Activated T-cell treated with anti-CD3 and anti-CD28 coated beads, Interleukin-2, amount 50 U/mL, for 24 hours (primary cell): ENCODE measurements around the gene PRKAR1B.

Source experiments
- DNase-seq: peaks from one replicate; pipeline ENCODE4 v3.0.0-alpha.2; 2020
- H3K27ac Mint-ChIP-seq: 2 replicates; pipeline ENCODE4 v1.8.0; 2020; ENCODE audit warnings: mild to moderate bottlenecking, mixed read lengths
- H3K27me3 Mint-ChIP-seq: 2 replicates; pipeline ENCODE4 v1.8.0; 2020; ENCODE audit warnings: mixed read lengths
- H3K36me3 Mint-ChIP-seq: 2 replicates; pipeline ENCODE4 v1.8.0; 2020; ENCODE audit warnings: low read depth, mixed read lengths
- H3K4me1 Mint-ChIP-seq: 2 replicates; pipeline ENCODE4 v1.8.0; 2020; ENCODE audit warnings: low read depth, mixed read lengths
- H3K4me3 Mint-ChIP-seq: 2 replicates; pipeline ENCODE4 v1.8.0; 2020; ENCODE audit warnings: mild to moderate bottlenecking, moderate library complexity, mixed read lengths
- H3K9me3 Mint-ChIP-seq: 2 replicates; pipeline ENCODE4 v1.8.0; 2020; ENCODE audit warnings: mixed read lengths

The PRKAR1B gene

DNA sequence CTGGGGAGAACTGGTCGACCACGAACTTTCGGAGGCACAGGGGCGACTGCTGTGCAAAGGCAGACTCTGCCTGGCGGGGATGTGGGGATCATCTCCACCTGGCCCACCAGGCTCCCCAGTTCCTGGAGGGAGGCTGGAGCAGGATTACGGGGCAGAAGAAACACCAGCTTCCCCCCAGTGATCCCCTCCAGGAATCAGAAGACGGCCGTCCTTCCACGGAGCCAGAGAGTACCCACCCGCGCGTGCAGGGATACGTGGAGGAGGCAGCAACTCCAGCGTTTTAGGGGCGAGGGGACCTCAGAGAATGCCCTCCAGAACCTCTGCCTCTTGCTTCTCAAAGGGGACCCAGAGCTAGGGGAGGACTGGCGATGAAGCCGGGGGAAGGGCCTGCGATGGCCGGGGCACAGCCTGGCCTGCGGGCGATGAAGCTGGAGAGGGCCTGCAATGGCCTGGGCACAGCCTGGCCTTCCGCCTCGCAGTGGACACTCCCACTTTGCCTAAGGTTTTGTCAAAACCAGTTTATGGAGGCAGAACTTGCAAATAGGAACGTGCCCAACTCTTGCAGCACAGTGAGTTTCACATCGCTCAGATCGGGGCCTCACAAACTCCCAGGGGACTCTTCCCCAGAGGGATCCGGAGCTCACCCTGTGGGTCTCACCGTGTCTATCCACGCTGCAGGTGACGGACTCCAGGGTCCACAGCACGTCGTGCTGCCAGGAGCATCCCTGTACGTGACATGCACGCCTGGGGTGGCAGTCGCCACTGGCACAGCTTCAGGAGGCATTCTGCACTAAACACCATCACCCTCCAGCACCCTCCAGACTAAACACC is 129.5 kb downstream of the PRKAR1B start:
- no peak for DNase-seq
- peaks cover 59% of the 10 kb centered on the region for H3K36me3 Mint-ChIP-seq
- no peaks in the 10 kb centered on the region for H3K27me3 Mint-ChIP-seq
- H3K4me1 Mint-ChIP-seq, result peaks cover 65% of the 10 kb centered on the region
- H3K9me3 Mint-ChIP-seq, result peaks cover 3% of the 10 kb centered on the region
- no peak overlapping the region for H3K27ac Mint-ChIP-seq
- H3K4me3 Mint-ChIP-seq, result no peak overlapping the region

DNA sequence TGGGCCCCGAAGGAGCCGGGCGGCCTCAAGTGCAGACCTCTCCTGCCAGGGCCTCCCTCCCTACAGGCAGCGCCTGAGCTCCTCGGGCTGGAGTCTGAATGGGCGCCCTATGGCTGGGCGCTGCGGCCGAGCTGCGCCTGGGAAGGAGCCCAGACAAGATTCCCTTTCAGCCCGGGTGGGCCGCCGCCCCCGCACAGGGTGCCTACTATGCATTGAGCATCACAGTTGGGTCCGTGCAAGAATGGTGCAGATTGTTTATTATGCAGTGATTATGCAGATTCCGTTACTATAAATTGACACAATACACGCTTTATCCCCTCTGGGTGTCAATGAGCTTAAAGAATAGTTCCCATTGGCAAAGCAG is 130.3 kb downstream of the PRKAR1B start:
- no peak for DNase-seq
- peaks cover 62% of the 10 kb centered on the region for H3K4me1 Mint-ChIP-seq
- no peak overlapping the region for H3K4me3 Mint-ChIP-seq
- peaks cover 60% of the 10 kb centered on the region for H3K36me3 Mint-ChIP-seq
- peaks cover 3% of the 10 kb centered on the region for H3K9me3 Mint-ChIP-seq
- no peaks in the 10 kb centered on the region for H3K27me3 Mint-ChIP-seq
- no peak overlapping the region for H3K27ac Mint-ChIP-seq

DNA sequence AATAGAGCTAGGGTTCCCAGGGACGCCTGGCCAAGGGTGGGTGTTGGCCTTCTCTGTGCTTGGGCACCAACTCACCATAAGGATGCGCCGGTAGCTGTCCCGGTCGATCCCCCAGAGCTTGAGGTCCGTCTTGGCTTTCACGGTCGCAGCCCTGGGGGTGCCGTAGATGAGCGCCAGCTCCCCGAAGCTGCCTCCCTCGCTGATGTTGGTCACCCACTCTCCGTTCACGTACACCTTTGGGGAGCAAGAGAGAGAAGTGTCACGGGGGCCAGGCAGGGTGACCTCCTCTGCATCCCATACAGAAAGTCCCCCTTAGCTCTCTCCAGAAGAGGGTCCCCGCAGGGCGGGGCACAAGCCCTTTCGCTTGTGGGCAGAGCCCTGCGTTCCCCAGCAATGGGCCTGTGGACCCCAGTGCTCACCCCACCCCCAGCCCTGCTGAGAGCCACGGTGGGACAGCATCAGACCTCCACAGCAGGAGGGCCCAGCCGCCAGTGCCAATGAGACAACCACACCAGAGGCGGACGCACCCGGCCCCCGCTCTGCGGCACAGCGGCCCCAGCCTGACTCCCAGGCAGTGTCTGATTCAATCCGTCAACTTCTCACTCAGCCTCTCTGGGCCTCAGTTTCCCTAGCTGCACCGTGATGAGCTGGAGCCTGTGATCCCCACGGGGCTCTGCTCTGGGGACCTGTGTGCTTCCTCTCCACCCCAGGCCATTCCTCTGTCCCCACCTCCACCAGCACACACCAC is 130.8 kb downstream of the PRKAR1B start:
- H3K4me1 Mint-ChIP-seq, result peaks cover 60% of the 10 kb centered on the region
- no peaks in the 10 kb centered on the region for H3K27me3 Mint-ChIP-seq
- H3K9me3 Mint-ChIP-seq, result peaks cover 3% of the 10 kb centered on the region
- H3K27ac Mint-ChIP-seq, result peak overlapping the region; percentile 55
- DNase-seq, result no peak
- H3K4me3 Mint-ChIP-seq, result no peak overlapping the region
- H3K36me3 Mint-ChIP-seq, result peaks cover 64% of the 10 kb centered on the region

DNA sequence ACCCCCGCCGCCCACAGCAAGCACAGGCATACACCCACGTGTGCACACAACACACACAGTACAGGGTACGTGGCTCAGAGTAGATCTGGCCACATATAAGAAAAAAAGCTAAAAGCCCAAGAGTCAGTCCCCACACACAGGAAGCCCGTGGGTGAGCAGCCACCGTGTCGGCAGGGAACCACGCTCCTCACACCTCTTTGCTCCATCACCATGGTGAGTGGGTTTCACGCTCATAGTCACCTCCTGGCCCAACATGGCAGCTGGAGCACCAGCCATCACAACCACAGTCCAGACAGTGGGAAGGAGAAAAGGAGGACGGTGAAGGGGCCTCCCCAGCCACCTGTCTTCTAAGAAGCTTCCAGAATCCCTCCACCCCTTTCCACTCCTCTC is 131.5 kb downstream of the PRKAR1B start:
- Mint-ChIP-seq H3K27me3 (no peaks in the 10 kb centered on the region), H3K36me3 (peaks cover 62% of the 10 kb centered on the region)
- DNase-seq, result no peak

DNA sequence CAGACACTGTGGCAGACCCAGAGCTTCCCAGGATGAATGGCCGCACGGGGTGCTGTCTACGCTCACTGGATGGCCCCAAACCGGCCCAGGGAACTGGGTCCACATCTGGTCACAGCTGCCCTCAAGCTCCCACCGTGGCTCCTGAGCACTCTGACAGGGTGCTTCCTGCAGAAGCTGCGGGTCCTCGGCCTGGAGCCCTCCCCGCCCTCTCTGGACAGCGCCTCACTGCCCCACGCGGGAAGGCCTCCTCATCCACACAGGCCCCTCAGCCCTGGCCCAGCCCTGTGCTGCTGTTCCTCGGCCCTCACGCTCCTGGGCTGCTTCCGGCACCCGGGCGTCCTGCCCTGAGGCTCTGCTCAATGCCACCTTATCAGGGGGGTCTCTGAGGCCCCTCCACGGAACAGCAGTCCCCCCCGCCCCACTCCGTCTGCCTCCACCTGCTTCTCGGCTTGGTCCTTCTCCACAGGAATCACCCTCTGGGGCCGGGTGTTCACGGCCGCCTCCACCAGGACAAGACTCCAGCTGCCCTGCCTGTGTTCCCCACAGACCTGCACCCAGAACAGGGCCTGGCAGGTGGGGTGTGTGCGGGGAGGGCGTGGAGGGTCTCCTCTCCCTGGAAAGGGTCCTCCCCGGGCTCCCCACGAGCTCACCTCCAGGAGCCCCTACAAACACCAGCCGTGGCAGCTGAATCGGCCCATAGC is 132.0 kb downstream of the PRKAR1B start:
- no peak for DNase-seq
- H3K4me1 Mint-ChIP-seq, result peaks cover 49% of the 10 kb centered on the region
- H3K4me3 Mint-ChIP-seq, result no peak overlapping the region
- peaks cover 3% of the 10 kb centered on the region for H3K9me3 Mint-ChIP-seq
- peaks cover 60% of the 10 kb centered on the region for H3K36me3 Mint-ChIP-seq
- H3K27me3 Mint-ChIP-seq, result no peaks in the 10 kb centered on the region
- H3K27ac Mint-ChIP-seq, result peak overlapping the region; percentile 55

More for the DNA sequence above, 131.5 kb downstream of the PRKAR1B start:
- H3K4me1 Mint-ChIP-seq, result peaks cover 55% of the 10 kb centered on the region
- peaks cover 3% of the 10 kb centered on the region for H3K9me3 Mint-ChIP-seq
- no peak overlapping the region for H3K4me3 Mint-ChIP-seq
- peak overlapping the region; percentile 55 for H3K27ac Mint-ChIP-seq

DNA sequence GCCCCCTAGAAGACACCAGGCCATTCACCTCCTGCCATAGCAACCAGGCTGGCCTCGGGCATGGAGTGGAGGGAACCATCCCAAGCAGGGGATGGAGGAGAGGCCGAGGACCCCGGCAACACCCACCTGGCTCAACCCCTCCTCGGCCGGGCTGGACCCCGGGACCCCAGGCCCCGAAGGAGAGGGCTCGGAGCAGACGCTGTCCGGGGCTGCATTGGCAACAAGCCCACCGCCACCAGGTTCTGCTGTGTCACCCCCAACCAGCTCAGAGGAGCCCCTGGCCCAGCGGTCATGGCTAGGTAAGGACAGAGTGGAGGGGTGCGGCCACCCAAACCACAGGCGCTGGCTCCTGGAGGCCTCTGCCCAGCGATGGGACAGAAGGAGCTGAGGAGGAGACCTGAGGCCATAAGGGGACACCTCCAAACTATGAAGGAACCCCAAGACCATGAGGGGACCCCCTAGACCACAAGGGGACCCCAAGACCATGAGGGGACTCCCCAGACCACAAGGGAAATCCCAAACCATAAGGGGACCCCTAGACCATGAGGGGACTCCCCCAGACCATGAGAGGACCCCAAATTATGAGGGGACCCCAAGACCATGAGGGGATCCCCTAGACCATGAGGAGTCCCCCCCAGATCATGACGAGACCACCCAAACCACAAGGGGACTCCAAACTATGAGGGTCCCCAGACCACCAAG is 132.7 kb downstream of the PRKAR1B start:
- Mint-ChIP-seq H3K4me1 (peaks cover 43% of the 10 kb centered on the region), H3K9me3 (peaks cover 3% of the 10 kb centered on the region), H3K4me3 (no peak overlapping the region), H3K27ac (peak overlapping the region; percentile 14), H3K27me3 (no peaks in the 10 kb centered on the region), H3K36me3 (peaks cover 63% of the 10 kb centered on the region)
- no peak for DNase-seq

DNA sequence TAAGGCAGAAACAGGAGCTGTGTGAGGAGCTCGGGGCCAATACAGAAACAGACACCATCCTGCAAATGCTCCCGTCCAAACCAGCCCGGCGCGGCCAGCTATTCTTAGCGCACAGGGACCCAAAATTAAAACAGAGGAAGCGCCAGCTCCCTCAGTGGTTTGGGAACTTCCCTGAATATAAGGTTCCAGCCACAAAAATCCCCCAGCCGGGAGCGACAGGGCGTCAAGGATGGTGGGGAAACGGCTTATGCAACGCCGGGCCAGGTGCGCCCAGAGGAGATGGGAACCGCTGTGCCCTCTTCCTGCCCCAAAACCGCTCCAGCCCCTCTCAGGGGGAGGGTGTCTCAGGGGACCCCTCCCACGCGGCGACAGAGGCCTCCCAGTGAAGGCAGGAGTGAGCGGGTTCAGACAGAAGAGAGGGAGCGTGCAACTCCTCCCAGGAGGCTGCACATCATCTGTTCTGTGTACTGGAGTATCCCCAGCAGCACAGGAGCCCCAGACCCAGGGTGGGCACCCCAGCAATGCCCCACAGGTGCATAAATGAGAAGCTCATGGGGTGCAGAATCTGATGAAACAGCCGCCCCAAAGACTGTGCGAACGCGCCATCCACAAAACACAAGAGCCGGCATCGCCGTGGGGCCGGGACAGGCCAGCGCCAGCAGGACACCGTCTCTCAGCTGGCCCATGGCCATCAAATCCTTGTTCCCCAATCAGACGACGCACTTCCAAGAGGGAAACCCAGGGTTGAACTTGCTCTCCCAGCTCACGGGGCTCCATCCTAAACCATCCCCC is 133.6 kb downstream of the PRKAR1B start:
- peaks cover 10% of the 10 kb centered on the region for H3K9me3 Mint-ChIP-seq
- no peaks in the 10 kb centered on the region for H3K27me3 Mint-ChIP-seq
- H3K36me3 Mint-ChIP-seq, result peaks cover 71% of the 10 kb centered on the region
- DNase-seq, result no peak
- peak overlapping the region; percentile 71 for H3K27ac Mint-ChIP-seq
- H3K4me1 Mint-ChIP-seq, result peaks cover 40% of the 10 kb centered on the region
- H3K4me3 Mint-ChIP-seq, result peak overlapping the region; percentile 25

DNA sequence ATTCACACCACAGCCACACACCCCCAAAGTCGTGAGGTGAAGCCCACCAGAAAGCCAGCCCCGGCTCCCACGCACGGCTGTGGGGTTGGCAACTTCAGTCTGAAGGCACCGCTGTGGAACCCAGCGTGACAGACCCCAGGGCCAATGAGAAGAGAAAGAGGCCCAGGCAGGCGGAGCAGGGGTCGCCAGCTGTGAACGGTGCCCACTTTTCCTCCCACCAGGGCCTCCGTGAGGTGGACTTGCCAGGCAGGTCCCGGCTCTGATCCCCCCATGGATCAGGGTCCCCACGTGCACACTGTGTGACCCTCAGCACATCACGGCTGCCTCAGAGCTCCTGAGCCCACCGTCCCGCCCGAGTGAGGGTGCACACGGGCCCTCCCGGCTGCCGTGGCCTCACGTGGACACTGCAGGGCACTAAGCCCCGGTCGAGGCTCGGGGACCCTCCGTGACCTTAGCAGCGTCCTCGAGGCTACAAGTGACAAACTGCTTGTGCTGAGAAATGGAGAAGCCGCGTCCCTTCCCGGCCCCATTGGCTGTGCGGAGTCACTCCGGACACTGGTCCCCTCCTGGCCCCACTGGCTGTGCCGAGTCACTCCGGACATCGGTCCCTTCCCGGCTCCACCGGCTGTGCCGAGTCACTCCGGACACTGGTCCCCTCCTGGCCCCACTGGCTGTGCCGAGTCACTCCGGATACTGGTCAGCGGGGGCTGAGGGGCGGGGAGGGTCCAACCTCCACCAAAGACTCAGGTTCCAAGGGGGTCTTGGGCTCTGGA is 135.0 kb downstream of the PRKAR1B start:
- Mint-ChIP-seq H3K9me3 (peaks cover 16% of the 10 kb centered on the region), H3K27ac (no peak overlapping the region), H3K36me3 (peaks cover 81% of the 10 kb centered on the region), H3K4me3 (no peak overlapping the region), H3K27me3 (no peaks in the 10 kb centered on the region), H3K4me1 (peaks cover 38% of the 10 kb centered on the region)
- no peak for DNase-seq

DNA sequence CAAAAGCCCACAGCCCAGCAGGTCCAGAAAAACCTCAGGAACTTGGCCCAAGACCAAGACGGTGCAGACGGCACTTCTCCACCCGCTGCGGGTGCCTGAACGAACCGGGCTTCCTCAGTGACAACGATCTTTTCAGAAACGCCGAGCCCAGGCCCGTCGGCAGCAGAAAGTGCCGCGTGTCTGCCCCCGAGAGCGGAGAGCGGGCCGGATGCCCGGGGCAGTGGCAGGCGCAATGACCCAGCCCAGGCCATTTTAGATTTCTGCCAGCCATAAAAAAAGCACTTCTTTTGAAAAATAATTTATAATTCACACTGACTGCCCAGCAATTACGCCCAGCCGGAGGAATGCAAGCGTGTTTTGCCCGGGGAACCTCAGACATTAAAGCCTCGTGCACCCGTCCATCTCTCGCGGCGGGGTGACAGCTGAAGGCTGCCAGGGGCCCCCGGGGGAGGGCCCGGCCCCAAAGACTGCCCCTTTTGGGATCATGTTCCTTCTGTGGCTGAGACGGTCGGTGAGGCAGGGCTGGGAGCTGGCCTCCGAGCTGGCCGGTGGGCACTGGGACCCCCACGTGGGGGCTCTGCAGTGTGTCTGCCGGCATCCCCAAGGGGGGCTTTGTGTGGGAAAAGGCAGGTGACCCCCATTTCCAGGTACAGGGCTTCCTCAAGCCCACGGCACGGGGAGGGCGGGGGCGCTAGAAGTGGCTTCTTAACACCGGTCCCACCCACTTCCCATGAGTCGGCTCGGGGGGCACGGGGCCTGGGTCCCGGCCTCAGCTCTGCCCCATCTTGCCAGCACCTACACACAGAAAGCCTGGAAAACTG is 136.1 kb downstream of the PRKAR1B start:
- H3K9me3 Mint-ChIP-seq, result peaks cover 19% of the 10 kb centered on the region
- peaks cover 84% of the 10 kb centered on the region for H3K36me3 Mint-ChIP-seq
- H3K4me3 Mint-ChIP-seq, result no peak overlapping the region
- H3K4me1 Mint-ChIP-seq, result peaks cover 39% of the 10 kb centered on the region
- H3K27ac Mint-ChIP-seq, result no peak overlapping the region
- H3K27me3 Mint-ChIP-seq, result no peaks in the 10 kb centered on the region
- DNase-seq, result no peak

DNA sequence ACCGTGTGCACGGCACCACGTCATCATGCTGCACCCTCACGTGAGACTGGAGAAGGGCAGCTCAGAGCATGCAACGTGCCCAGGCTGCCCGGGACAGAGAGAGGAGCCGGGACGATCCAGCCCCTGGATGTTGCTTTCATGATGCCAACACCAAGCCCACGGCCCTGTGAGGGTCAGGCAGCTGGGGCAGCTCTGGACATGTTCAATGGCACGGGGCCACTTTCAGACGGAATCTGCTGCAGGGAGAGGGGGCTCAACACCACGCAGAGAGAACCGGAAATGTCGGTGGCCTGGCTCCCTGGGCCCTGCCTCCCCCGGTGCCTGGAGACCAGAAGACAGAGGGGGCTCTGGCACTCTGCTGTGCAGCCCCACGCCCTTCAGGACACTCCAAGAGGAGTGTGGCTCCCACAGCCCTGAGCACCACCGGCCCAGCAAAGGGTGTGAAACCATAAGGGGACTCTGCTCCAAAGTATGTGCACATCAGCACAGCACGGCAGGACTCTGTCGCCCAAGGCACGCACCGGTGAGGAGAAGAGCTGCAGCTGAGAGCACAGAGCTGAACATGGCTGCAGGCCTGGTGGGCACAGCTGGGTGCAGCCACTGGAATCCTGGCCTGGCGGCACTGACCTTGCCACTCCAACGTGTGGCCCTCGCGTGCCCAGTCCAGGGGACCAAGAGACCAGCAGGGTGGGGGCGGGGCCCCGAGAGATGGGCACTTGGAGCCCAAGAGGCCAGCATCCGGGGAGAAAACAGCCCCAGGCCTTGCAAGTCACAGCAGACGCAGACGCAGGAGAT is 137.1 kb downstream of the PRKAR1B start:
- Mint-ChIP-seq H3K9me3 (peaks cover 22% of the 10 kb centered on the region), H3K4me3 (no peak overlapping the region), H3K36me3 (peaks cover 84% of the 10 kb centered on the region), H3K27me3 (no peaks in the 10 kb centered on the region), H3K4me1 (peaks cover 39% of the 10 kb centered on the region), H3K27ac (no peak overlapping the region)
- no peak for DNase-seq

DNA sequence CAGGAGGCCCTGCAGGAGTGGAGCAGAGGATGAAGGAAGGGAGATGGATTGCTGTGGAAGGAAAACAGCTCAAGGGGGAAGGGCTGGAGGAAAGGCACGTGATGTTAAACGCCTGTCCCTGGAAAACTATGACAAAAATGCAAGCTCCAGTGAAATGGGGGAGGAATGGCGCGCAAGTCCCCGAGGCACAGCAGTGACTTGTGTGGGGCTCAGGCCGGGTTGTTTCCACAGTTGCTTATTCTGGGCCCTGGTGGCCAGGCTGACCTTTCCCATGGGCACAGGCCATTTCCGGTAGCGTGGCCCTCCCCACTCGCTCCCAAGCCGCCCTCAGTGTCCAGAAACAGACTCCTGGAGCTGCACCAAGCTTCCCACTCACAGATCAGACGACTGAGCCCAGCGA is 139.3 kb downstream of the PRKAR1B start:
- Mint-ChIP-seq H3K4me1 (peaks cover 46% of the 10 kb centered on the region), H3K27ac (peak overlapping the region; percentile 30), H3K27me3 (no peaks in the 10 kb centered on the region), H3K9me3 (peaks cover 27% of the 10 kb centered on the region), H3K36me3 (peaks cover 87% of the 10 kb centered on the region), H3K4me3 (no peak overlapping the region)
- no peak for DNase-seq

DNA sequence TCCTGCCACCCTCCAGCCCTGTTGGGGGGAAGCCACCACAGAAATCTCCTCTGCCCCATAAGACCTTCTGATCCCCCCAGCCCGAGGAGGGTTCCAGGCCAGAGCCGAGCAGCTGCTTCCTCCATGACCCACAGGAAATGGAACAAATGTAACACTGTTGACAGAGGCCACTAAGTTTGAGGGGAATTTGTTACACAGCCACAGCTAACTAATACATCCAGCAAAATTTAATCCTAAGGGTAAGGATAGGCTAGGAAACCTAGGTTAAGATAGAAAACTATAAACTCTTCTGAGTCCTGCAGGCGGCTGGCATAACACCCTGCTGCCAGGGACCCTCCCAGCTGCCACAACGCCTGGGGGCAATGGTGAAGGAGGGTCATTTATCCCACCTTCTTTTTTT is 140.6 kb downstream of the PRKAR1B start:
- H3K4me1 Mint-ChIP-seq, result peaks cover 42% of the 10 kb centered on the region
- H3K27me3 Mint-ChIP-seq, result no peaks in the 10 kb centered on the region
- H3K27ac Mint-ChIP-seq, result peak overlapping the region; percentile 98
- no peak for DNase-seq
- peaks cover 27% of the 10 kb centered on the region for H3K9me3 Mint-ChIP-seq
- no peak overlapping the region for H3K4me3 Mint-ChIP-seq
- peaks cover 88% of the 10 kb centered on the region for H3K36me3 Mint-ChIP-seq
